Measurements from ENCODE around the gene EML1. TPM values are rescaled to one million over a fixed set of nuclear protein-coding genes. Genes with fewer than 3 reads are reported as not detected.

EML1 gene
- total and polyA plus RNA-seq, 10 donors: 1.8 to 15.5 (median 6.0) TPM

DNA sequence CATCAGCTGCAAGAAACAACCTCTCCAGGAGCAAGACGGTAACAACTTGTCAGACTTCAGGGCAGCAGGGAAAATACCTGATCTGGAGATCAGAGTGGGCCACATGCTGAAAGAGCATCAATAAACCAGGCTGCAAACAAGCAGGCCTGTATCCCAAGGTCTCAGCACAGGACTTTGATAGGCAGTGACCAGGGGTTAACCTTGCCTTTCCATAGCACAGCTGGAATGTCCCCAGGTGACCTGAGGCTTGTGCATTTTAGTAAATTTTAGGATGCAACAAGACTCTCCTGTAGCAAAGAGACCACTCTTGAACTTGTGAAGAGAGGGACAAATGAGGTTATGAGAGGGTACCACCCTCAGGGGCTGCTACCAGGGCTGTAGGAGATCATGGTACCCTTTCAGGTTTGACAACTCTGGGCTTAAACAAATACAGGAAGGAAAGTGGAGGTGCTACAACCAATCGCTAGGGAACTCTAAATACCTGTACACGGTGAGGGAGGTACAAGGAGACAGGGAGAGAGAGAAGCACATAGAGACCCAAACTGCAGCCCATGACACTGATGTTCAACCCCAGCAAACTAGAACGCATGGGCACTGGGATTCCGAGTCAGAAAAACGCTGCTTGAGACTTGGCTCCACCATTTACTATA is 176.6 kb downstream of the EML1 start:
- Histone ChIP-seq H3K4me1 (peaks cover 0 to 24% (median 16%) of the 10 kb centered on the region in 6 donors), H3K9me3 (no peaks in the 10 kb centered on the region), H3K4me3 (no peak overlapping the region), H3K27me3 (replicated peaks in 1 of 7) (peaks cover 0 to 54% (median 4%) of the 10 kb centered on the region in 7 donors), H3K36me3 (no peaks in the 10 kb centered on the region), H3K27ac (no peak overlapping the region)
- WGBS, 5 donors: 81 to 90% (median 87%) methylated on average over 6 of the region's 6 CpGs
- DNase-seq: no peak
- TF ChIP-seq, protein P1, sequence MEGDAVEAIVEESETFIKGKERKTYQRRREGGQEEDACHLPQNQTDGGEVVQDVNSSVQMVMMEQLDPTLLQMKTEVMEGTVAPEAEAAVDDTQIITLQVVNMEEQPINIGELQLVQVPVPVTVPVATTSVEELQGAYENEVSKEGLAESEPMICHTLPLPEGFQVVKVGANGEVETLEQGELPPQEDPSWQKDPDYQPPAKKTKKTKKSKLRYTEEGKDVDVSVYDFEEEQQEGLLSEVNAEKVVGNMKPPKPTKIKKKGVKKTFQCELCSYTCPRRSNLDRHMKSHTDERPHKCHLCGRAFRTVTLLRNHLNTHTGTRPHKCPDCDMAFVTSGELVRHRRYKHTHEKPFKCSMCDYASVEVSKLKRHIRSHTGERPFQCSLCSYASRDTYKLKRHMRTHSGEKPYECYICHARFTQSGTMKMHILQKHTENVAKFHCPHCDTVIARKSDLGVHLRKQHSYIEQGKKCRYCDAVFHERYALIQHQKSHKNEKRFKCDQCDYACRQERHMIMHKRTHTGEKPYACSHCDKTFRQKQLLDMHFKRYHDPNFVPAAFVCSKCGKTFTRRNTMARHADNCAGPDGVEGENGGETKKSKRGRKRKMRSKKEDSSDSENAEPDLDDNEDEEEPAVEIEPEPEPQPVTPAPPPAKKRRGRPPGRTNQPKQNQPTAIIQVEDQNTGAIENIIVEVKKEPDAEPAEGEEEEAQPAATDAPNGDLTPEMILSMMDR (IDR thresholded peaks at IDR 0.05 in 8 of 11, conservative IDR thresholded peaks at IDR 0.05 in 3 of 11): no peak
- TF ChIP-seq POLR2AphosphoS5 (IDR thresholded peaks at IDR 0.05): no peak
- no peak for TF ChIP-seq POLR2A (IDR thresholded peaks at IDR 0.05)
- intact Hi-C loops (cut with DNase I; ENCODE audit: low total_unique reads): no loop called here

GRCh38 chr14:99971087-99971940 is 178.1 kb downstream of the EML1 start:
- Histone ChIP-seq H3K9me3 (peaks cover 0 to 4% (median 0%) of the 10 kb centered on the region in 8 donors), H3K4me1 (peaks cover 0 to 24% (median 16%) of the 10 kb centered on the region in 6 donors), H3K27ac (peak overlapping the region in 7 of 8 donors; percentile 44 to 77 (median 74)), H3K27me3 (replicated peaks in 1 of 7) (peaks cover 0 to 54% (median 4%) of the 10 kb centered on the region in 7 donors), H3K4me3 (peak overlapping the region; percentile 65 to 91 (median 84)), H3K36me3 (no peaks in the 10 kb centered on the region)
- DNase-seq: peak; percentile 90
- 4 to 45% (median 8%) methylated on average over 12 to 117 of the region's 117 CpGs for WGBS, 5 donors
- TF ChIP-seq, protein P1 (IDR thresholded peaks at IDR 0.05 in 8 of 11, conservative IDR thresholded peaks at IDR 0.05 in 3 of 11): no peak
- peak; percentile 39 to 76 (median 73) for TF ChIP-seq POLR2AphosphoS5 (IDR thresholded peaks at IDR 0.05)
- intact Hi-C loops (cut with DNase I; ENCODE audit: low total_unique reads): no loop called here

DNA sequence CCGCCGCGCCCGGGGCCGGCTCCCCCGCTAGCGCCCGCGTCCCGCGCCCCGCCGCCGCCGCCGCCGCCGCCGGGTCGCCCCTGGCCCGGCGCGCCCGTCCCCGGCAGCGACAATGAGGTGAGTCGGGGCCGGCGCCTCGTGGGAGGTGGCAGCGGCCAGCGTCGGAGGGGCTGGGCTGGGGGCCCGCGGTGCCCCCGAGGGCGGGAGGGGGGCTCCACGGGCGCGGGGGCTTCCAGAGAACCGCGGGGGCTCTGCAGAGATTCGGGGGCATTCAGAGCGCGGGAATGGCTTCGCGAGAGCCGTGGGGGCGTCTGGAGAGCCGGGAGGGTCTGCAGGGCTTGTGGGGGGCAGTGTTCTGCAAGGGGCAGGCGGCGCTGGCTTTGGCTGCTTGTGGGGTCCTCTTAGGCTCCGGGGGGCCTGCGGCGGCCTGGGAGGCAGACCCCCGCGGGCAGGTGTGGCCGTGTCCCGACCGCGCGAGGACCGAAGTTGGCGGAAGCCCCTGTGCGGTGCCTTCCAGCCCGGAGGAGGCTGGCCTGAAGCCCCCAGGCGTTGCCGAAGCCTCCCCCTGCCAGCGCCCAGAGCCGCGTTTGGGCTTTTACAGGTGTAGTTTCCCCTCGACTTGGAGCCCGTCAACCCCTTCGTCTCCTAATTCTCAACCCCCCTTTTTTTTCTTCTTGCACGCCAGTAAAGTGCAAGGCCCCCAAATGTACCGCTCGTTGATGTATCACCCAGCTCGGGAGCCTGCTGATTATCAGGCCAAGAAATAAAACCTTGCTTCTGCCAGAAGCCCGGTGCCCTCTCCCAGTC is 178.9 kb downstream of the EML1 start:
- Histone ChIP-seq H3K4me1 (peaks cover 0 to 24% (median 16%) of the 10 kb centered on the region in 6 donors), H3K27ac (peak overlapping the region in 4 of 8 donors; percentile 25 to 77 (median 76)), H3K36me3 (no peaks in the 10 kb centered on the region), H3K4me3 (peak overlapping the region; percentile 65 to 91 (median 84)), H3K27me3 (replicated peaks in 1 of 7) (peaks cover 0 to 48% (median 4%) of the 10 kb centered on the region in 7 donors), H3K9me3 (peaks cover 0 to 4% (median 0%) of the 10 kb centered on the region in 8 donors)
- TF ChIP-seq, protein P1 (IDR thresholded peaks at IDR 0.05 in 8 of 11, conservative IDR thresholded peaks at IDR 0.05 in 3 of 11): no peak
- TF ChIP-seq POLR2AphosphoS5 (IDR thresholded peaks at IDR 0.05) (no peak), POLR2A (IDR thresholded peaks at IDR 0.05) (no peak)
- intact Hi-C loops (cut with DNase I; ENCODE audit: low total_unique reads): no loop called here
- WGBS, 5 donors: 1% methylated on average over 34 to 79 of the region's 79 CpGs
- peak; percentile 80 for DNase-seq

Data from spleen (tissue), 11 donors.